Measurements from ENCODE around the gene DLG4. TPM values are rescaled to one million over a fixed set of nuclear protein-coding genes. Genes with fewer than 3 reads are reported as not detected.

DLG4 gene
- total RNA-seq, 1 donor from 2014 or later, result 45.6 TPM

- FAIRE-seq, result no peak
- Mint-ChIP-seq H3K36me3 (ENCODE audit: low read depth, unreplicated experiment) (no peaks in the 10 kb centered on the region), H3K9me3 (ENCODE audit: unreplicated experiment) (peaks cover 2% of the 10 kb centered on the region), H3K27me3 (ENCODE audit: low read depth, unreplicated experiment) (peaks cover 25% of the 10 kb centered on the region), H3K27ac (ENCODE audit: unreplicated experiment) (no peak overlapping the region), H3K4me3 (ENCODE audit: unreplicated experiment) (no peak overlapping the region), H3K4me1 (ENCODE audit: low read depth, unreplicated experiment) (no peaks in the 10 kb centered on the region)
- no peaks in the 10 kb centered on the region for H3K9me3 ChIP-seq (ENCODE audit: insufficient read depth, low read depth, low read length)
- TF ChIP-seq CTCF (IDR thresholded peaks at IDR 0.05; ENCODE audit: insufficient read depth, low read depth, low read length) (no peak), EZH2 (IDR thresholded peaks at IDR 0.05; ENCODE audit: insufficient read depth, low read length) (no peak)
- H3K36me3 ChIP-seq (ENCODE audit: insufficient read depth, low read length), result no peaks in the 10 kb centered on the region
- H3K9ac ChIP-seq (ENCODE audit: low read length), result no peak overlapping the region
- H3K27ac ChIP-seq (ENCODE audit: low read depth, low read length), result no peak overlapping the region
- H4K20me1 ChIP-seq (ENCODE audit: insufficient read depth, low read length), result no peaks in the 10 kb centered on the region
- H2AFZ ChIP-seq (ENCODE audit: low read depth, low read length), result no peak overlapping the region
- no peak overlapping the region for H3K4me3 ChIP-seq (ENCODE audit: insufficient read depth, low read depth, low read length)
- peaks cover 24% of the 10 kb centered on the region for H3K27me3 ChIP-seq (ENCODE audit: insufficient read depth, low read length)
- no peak for DNase-seq (ENCODE audit: low read depth)
- no peaks in the 10 kb centered on the region for H3K4me1 ChIP-seq (ENCODE audit: insufficient read depth, low read length)
- H3K79me2 ChIP-seq (ENCODE audit: insufficient read depth, low read length), result no peaks in the 10 kb centered on the region
- no peak overlapping the region for H3K4me2 ChIP-seq (ENCODE audit: low read length)
Observed at GRCh38 chr17:7138800-7139381, 80.7 kb downstream of the DLG4 start.

- Histone ChIP-seq H3K4me1 (ENCODE audit: insufficient read depth, low read length) (no peaks in the 10 kb centered on the region), H3K4me2 (ENCODE audit: low read length) (no peak overlapping the region), H4K20me1 (ENCODE audit: insufficient read depth, low read length) (no peaks in the 10 kb centered on the region), H2AFZ (ENCODE audit: low read depth, low read length) (no peak overlapping the region), H3K27me3 (ENCODE audit: insufficient read depth, low read length) (peaks cover 21% of the 10 kb centered on the region), H3K36me3 (ENCODE audit: insufficient read depth, low read length) (no peaks in the 10 kb centered on the region), H3K79me2 (ENCODE audit: insufficient read depth, low read length) (no peaks in the 10 kb centered on the region), H3K27ac (ENCODE audit: low read depth, low read length) (no peak overlapping the region), H3K9me3 (ENCODE audit: insufficient read depth, low read depth, low read length) (no peaks in the 10 kb centered on the region), H3K4me3 (ENCODE audit: insufficient read depth, low read depth, low read length) (no peak overlapping the region), H3K9ac (ENCODE audit: low read length) (no peak overlapping the region)
- DNase-seq (ENCODE audit: low read depth) (no peak), FAIRE-seq (no peak)
- Mint-ChIP-seq H3K4me1 (ENCODE audit: low read depth, unreplicated experiment) (peaks cover 4% of the 10 kb centered on the region), H3K9me3 (ENCODE audit: unreplicated experiment) (peaks cover 2% of the 10 kb centered on the region), H3K27ac (ENCODE audit: unreplicated experiment) (no peak overlapping the region), H3K4me3 (ENCODE audit: unreplicated experiment) (no peak overlapping the region), H3K36me3 (ENCODE audit: low read depth, unreplicated experiment) (no peaks in the 10 kb centered on the region), H3K27me3 (ENCODE audit: low read depth, unreplicated experiment) (peaks cover 36% of the 10 kb centered on the region)
- TF ChIP-seq CTCF (IDR thresholded peaks at IDR 0.05; ENCODE audit: insufficient read depth, low read depth, low read length) (no peak), EZH2 (IDR thresholded peaks at IDR 0.05; ENCODE audit: insufficient read depth, low read length) (no peak)
Observed at GRCh38 chr17:7137171-7137943, 82.3 kb downstream of the DLG4 start.

Small RNA genes within 50 kb of the gene (microRNA-seq; reads per million reads assigned to microRNA genes)
- 9,440 reads per million, percentile 95 among the genes with 10 or more reads in this experiment for gene MIR324

Other genes with a start within 250 kb of the DLG4 start
- gene ALOX12, start 223.8 kb downstream of the DLG4 start, total RNA-seq, result not detected in 2 replicates
- 245 and 259 TPM in 2 replicates for gene RNASEK, start 207.2 kb downstream of the DLG4 start, total RNA-seq
- not detected in 2 replicates for gene BCL6B, start 196.8 kb downstream of the DLG4 start, total RNA-seq
- gene SLC16A13, start 183.8 kb downstream of the DLG4 start, total RNA-seq, result 6.6 and 6.7 TPM in 2 replicates
- not detected in 2 replicates for gene SLC16A11, start 175.7 kb downstream of the DLG4 start, total RNA-seq
- gene CLEC10A, start 139.6 kb downstream of the DLG4 start, total RNA-seq, result not detected in 2 replicates
- not detected in 2 replicates for gene ASGR2, start 105.0 kb downstream of the DLG4 start, total RNA-seq
- gene ASGR1, start 40.5 kb downstream of the DLG4 start, total RNA-seq, result 3.6 and 5.0 TPM in 2 replicates
- 354 and 399 TPM in 2 replicates for gene ACADVL, start 102 bp upstream of the DLG4 start, total RNA-seq
- gene DVL2, start 14.7 kb upstream of the DLG4 start, total RNA-seq, result 30.2 and 34.4 TPM in 2 replicates
- gene PHF23, start 19.6 kb upstream of the DLG4 start, total RNA-seq, result 78.0 and 89.5 TPM in 2 replicates
- gene GABARAP, start 22.6 kb upstream of the DLG4 start, total RNA-seq, result 434 and 454 TPM in 2 replicates
- gene CTDNEP1, start 31.9 kb upstream of the DLG4 start, total RNA-seq, result 102 and 103 TPM in 2 replicates
- 24.9 and 25.4 TPM in 2 replicates for gene ELP5, start 32.4 kb upstream of the DLG4 start, total RNA-seq
- 4.6 and 10.5 TPM in 2 replicates for gene CLDN7, start 42.6 kb upstream of the DLG4 start, total RNA-seq
- gene SLC2A4, start 61.9 kb upstream of the DLG4 start, total RNA-seq, result 0.30 TPM in 1 of 2 replicates, not detected in the other
- gene YBX2, start 74.8 kb upstream of the DLG4 start, total RNA-seq, result 0.24 and 0.86 TPM in 2 replicates
- 841 and 915 TPM in 2 replicates for gene EIF5A, start 87.8 kb upstream of the DLG4 start, total RNA-seq
- gene GPS2, start 95.5 kb upstream of the DLG4 start, total RNA-seq, result 41.7 and 49.8 TPM in 2 replicates
- 32.5 and 32.6 TPM in 2 replicates for gene NEURL4, start 109.5 kb upstream of the DLG4 start, total RNA-seq
- gene ACAP1, start 116.7 kb upstream of the DLG4 start, total RNA-seq, result 14.4 and 16.0 TPM in 2 replicates
- 31.6 and 41.4 TPM in 2 replicates for gene KCTD11, start 132.3 kb upstream of the DLG4 start, total RNA-seq
- 0.30 TPM in 1 of 2 replicates, not detected in the other for gene TMEM95, start 135.3 kb upstream of the DLG4 start, total RNA-seq
- gene TNK1, start 161.3 kb upstream of the DLG4 start, total RNA-seq, result 0.36 and 1.6 TPM in 2 replicates
- 65.7 and 67.6 TPM in 2 replicates for gene PLSCR3, start 174.7 kb upstream of the DLG4 start, total RNA-seq
- 45.7 and 52.9 TPM in 2 replicates for gene TMEM256, start 184.3 kb upstream of the DLG4 start, total RNA-seq
- 77.3 and 80.7 TPM in 2 replicates for gene NLGN2, start 188.0 kb upstream of the DLG4 start, total RNA-seq
- 0.23 TPM in 1 of 2 replicates, not detected in the other for gene SPEM1, start 200.5 kb upstream of the DLG4 start, total RNA-seq
- 0.14 and 0.17 TPM in 2 replicates for gene SPEM2, start 205.8 kb upstream of the DLG4 start, total RNA-seq
- gene SPEM3, start 209.0 kb upstream of the DLG4 start, total RNA-seq, result 0.07 TPM in 1 of 2 replicates, not detected in the other
- 10.7 and 11.8 TPM in 2 replicates for gene TMEM102, start 215.6 kb upstream of the DLG4 start, total RNA-seq
- gene FGF11, start 219.7 kb upstream of the DLG4 start, total RNA-seq, result 22.4 and 30.7 TPM in 2 replicates
- 9.7 and 11.7 TPM in 2 replicates for gene CHRNB1, start 225.2 kb upstream of the DLG4 start, total RNA-seq